Activated naive CD8-positive, alpha-beta T cell (primary cell): ENCODE results near the gene TUT4.

Experiments used
- H3K27ac Mint-ChIP-seq: one replicate; pipeline ENCODE4 v1.8.0; 2021; ENCODE audit warnings: mixed read lengths
- H3K27me3 Mint-ChIP-seq: one replicate; pipeline ENCODE4 v1.8.0; 2021; ENCODE audit warnings: mixed read lengths
- H3K36me3 Mint-ChIP-seq: one replicate; pipeline ENCODE4 v1.8.0; 2021; ENCODE audit warnings: mixed read lengths
- H3K4me1 Mint-ChIP-seq: one replicate; pipeline ENCODE4 v1.8.0; 2021; ENCODE audit warnings: low read depth, mixed read lengths
- H3K4me3 Mint-ChIP-seq: one replicate; pipeline ENCODE4 v1.8.0; 2021; ENCODE audit warnings: mild to moderate bottlenecking, mixed read lengths
- H3K9me3 Mint-ChIP-seq: one replicate; pipeline ENCODE4 v1.8.0; 2021; ENCODE audit warnings: low read depth, mixed read lengths

TUT4 gene

GRCh38 chr1:52404116-52404974, 148.5 kb downstream of the TUT4 start, which contains the start of the genes ORC1 and PRPF38A:
Gene ORC1, minus strand, starts transcription at chr1:52404423. Its CDS starts 2,200 bp downstream, at chr1:52402223.
Gene PRPF38A, plus strand, starts transcription at chr1:52404602. Its CDS starts 148 bp downstream, at chr1:52404750.
- H3K9me3 Mint-ChIP-seq, result no peaks in the 10 kb centered on the region
- peaks cover 19% of the 10 kb centered on the region for H3K36me3 Mint-ChIP-seq
- peak within 1 kb of the TSS; percentile 99 for H3K27ac Mint-ChIP-seq
- H3K4me3 Mint-ChIP-seq, result peak within 1 kb of the TSS; percentile 100
- peaks cover 37% of the 10 kb centered on the region for H3K4me1 Mint-ChIP-seq
- H3K27me3 Mint-ChIP-seq, result no peaks in the 10 kb centered on the region

- peak overlapping the region; percentile 99 for H3K27ac Mint-ChIP-seq
- peaks cover 33% of the 10 kb centered on the region for H3K4me1 Mint-ChIP-seq
- H3K9me3 Mint-ChIP-seq, result no peaks in the 10 kb centered on the region
- no peaks in the 10 kb centered on the region for H3K27me3 Mint-ChIP-seq
- peak overlapping the region; percentile 100 for H3K4me3 Mint-ChIP-seq
- peaks cover 18% of the 10 kb centered on the region for H3K36me3 Mint-ChIP-seq
Measured at GRCh38 chr1:52403566-52404115, 149.3 kb downstream of the TUT4 start.

GRCh38 chr1:52402860-52403240, 150.0 kb downstream of the TUT4 start:
- Mint-ChIP-seq H3K27ac (no peak overlapping the region), H3K4me3 (peak overlapping the region; percentile 100), H3K27me3 (no peaks in the 10 kb centered on the region), H3K36me3 (peaks cover 18% of the 10 kb centered on the region), H3K9me3 (no peaks in the 10 kb centered on the region), H3K4me1 (peaks cover 33% of the 10 kb centered on the region)

GRCh38 chr1:52400131-52400530, 152.8 kb downstream of the TUT4 start:
- Mint-ChIP-seq H3K4me3 (no peak overlapping the region), H3K36me3 (peaks cover 18% of the 10 kb centered on the region), H3K27ac (no peak overlapping the region), H3K27me3 (no peaks in the 10 kb centered on the region), H3K4me1 (peaks cover 15% of the 10 kb centered on the region), H3K9me3 (no peaks in the 10 kb centered on the region)

GRCh38 chr1:52399629-52400028, 153.3 kb downstream of the TUT4 start:
- Mint-ChIP-seq H3K27me3 (no peaks in the 10 kb centered on the region), H3K4me3 (no peak overlapping the region), H3K27ac (no peak overlapping the region), H3K9me3 (no peaks in the 10 kb centered on the region), H3K36me3 (peaks cover 18% of the 10 kb centered on the region), H3K4me1 (peaks cover 12% of the 10 kb centered on the region)

GRCh38 chr1:52393174-52393573, 159.7 kb downstream of the TUT4 start:
- Mint-ChIP-seq H3K27ac (no peak overlapping the region), H3K27me3 (no peaks in the 10 kb centered on the region), H3K4me3 (no peak overlapping the region), H3K36me3 (peaks cover 26% of the 10 kb centered on the region), H3K4me1 (no peaks in the 10 kb centered on the region), H3K9me3 (no peaks in the 10 kb centered on the region)

- peaks cover 18% of the 10 kb centered on the region for H3K36me3 Mint-ChIP-seq
- H3K27me3 Mint-ChIP-seq, result no peaks in the 10 kb centered on the region
- H3K9me3 Mint-ChIP-seq, result no peaks in the 10 kb centered on the region
- no peak overlapping the region for H3K27ac Mint-ChIP-seq
- H3K4me1 Mint-ChIP-seq, result no peaks in the 10 kb centered on the region
- no peak overlapping the region for H3K4me3 Mint-ChIP-seq
Measured at GRCh38 chr1:52386458-52386857, 166.4 kb downstream of the TUT4 start.

GRCh38 chr1:52385376-52385775, 167.5 kb downstream of the TUT4 start:
- H3K27me3 Mint-ChIP-seq, result no peaks in the 10 kb centered on the region
- H3K4me3 Mint-ChIP-seq, result no peak overlapping the region
- H3K4me1 Mint-ChIP-seq, result no peaks in the 10 kb centered on the region
- H3K36me3 Mint-ChIP-seq, result peaks cover 18% of the 10 kb centered on the region
- H3K9me3 Mint-ChIP-seq, result no peaks in the 10 kb centered on the region
- no peak overlapping the region for H3K27ac Mint-ChIP-seq
